Myocyte (in vitro differentiated cells): ENCODE data around the gene FGF1. TPM values are rescaled to one million over a fixed set of nuclear protein-coding genes. Genes with fewer than 3 reads are reported as not detected.
A peak's percentile ranks its signal among the peaks of the same experiment; 100 is the strongest.

Source experiments
- DNase-seq: peaks from one replicate; pipeline ENCODE4 v3.0.0-alpha.2; 2012; ENCODE audit warnings: low read depth
- total RNA-seq: library from RNA; depleted of rRNA; stranded (reverse); fragments of >200 nt; gene quantifications from 2 replicates; pipeline ENCODE4 v1.2.3, GENCODE V29; 2014

Gene FGF1
- total RNA-seq, 1 donor from 2014 or later, result 1.8 TPM

DNA sequence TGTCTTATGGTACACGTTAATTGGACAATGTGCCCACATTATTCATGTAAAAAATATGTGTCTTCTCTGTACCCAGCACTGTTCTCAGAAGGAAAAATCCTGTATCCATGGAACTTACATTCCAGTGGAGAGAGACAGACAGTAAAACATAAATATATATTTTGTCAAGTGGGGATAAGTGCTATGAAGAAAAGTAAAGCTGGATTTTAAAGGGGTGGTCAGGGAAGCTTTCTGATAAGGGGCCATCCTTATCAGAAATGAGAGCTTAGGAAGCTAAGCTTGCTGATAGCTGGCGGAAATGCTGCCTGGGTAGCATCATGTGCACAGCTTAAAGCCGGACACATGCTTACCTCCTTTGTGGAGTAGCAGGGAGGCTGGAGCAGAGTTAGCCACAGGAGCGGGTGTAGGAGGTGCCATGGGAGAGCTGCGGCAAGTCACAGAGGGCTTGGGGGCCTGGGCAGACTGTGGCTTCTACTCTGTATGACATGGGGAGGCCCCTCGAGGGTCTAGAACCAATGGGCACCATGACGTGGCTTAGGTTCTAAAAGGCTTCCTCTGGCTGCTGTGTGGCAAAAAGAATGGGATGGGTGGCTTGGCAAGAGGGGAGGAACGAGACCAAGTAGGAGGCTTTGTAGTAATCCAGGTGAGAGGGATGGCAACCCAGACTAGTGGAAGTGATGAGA, 141.7 kb downstream of the FGF1 start:
- DNase-seq, result no peak

DNA sequence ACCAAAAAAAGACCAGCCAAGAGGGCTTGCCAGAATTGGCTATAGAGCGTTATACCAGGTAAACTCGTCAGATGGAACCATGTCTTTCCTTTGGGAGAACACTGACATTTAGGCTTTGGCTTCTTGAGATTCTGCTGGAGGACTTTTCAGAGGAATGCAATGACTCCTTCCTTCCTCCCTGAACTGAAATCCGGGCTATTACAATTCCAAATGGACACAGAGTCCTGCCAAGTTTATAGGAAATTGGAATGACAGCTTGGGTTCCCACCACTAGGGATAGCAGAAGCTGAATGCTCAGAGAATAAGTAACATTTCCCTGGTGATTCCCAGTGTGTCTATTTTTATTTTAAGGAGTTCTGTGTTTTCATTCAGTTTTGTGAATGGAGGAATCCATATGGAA, 143.0 kb downstream of the FGF1 start:
- DNase-seq, result peak; percentile 42

Other genes with a start within 250 kb of the FGF1 start
- 2.4 and 2.8 TPM in 2 replicates for gene ARHGAP26, start 84.3 kb upstream of the FGF1 start, total RNA-seq